K562 (cell line): ENCODE results near the gene BMI1. TPM values are rescaled to one million over a fixed set of nuclear protein-coding genes. Genes with fewer than 3 reads are reported as not detected.

Experiments used
- HDAC8 ChIP-seq: fragments of 450-650 bp; IDR thresholded peaks from 2 replicates; pipeline ENCODE4 v1.6.1; 2016; ENCODE audit warnings: mild to moderate bottlenecking, missing genetic modification characterization, moderate library complexity, missing compliant biosample characterization
- ZNF253 ChIP-seq: fragments of 250-450 bp; sonication (Bioruptor Pico); conservative IDR thresholded peaks from 2 replicates; pipeline ENCODE4 v1.6.1; 2021; ENCODE audit warnings: mild to moderate bottlenecking
- polyA plus RNA-seq, 8 experiments: library from polyadenylated mRNA; depleted of rRNA in 4 of 8; stranded (reverse) in 5 of 8; unstranded in 3 of 8; fragments of >200 nt; fragmentation: Nextera tagmentation in 2 of 8; fragmentation: Illumina TruSeq in 1 of 8; extraction: Ambion mirVana in 2 of 8; extraction: Trizol in 1 of 8; gene quantifications; 2 replicates each; pipeline versions ENCODE4 v1.2.1 to v1.2.3, GENCODE V29; 2011 to 2014; ENCODE audit warnings: inconsistent platforms in 1 of 8, missing spikeins in 1 of 8
- total RNA-seq, 7 experiments: library from RNA; depleted of rRNA in 6 of 7; stranded (reverse); fragments of >200 nt in 6 of 7; fragmentation: Illumina TruSeq in 2 of 7; extraction: Trizol in 2 of 7; gene quantifications; 2 replicates each; pipeline versions ENCODE4 v1.2.1 to v1.2.3, GENCODE V29; 2011 to 2021; ENCODE audit warnings: low replicate concordance in 1 of 7
- TF ChIP-seq, protein P1 (sequence below), 2 experiments: fragments of 450-650 bp; formaldehyde crosslinking in 1 of 2; IDR thresholded peaks; 2 replicates each; pipeline versions ENCODE4 v1.4.0 to v1.6.1; 2014 to 2020; ENCODE audit warnings: mild to moderate bottlenecking in 2 of 2, borderline replicate concordance in 1 of 2, low read depth in 1 of 2
- TF ChIP-seq, protein P2 (sequence below): sonication (generic); formaldehyde crosslinking; IDR thresholded peaks from 2 replicates; pipeline ENCODE4 v1.8.1; 2023; ENCODE audit warnings: mild to moderate bottlenecking, missing genetic modification reagents

Gene BMI1
- total and polyA plus RNA-seq, 9 of the 15 experiments (the other 6 are each of a cell fraction or from before 2014, with no cell fraction given), result 21.4 to 103 (median 70.8) TPM

DNA sequence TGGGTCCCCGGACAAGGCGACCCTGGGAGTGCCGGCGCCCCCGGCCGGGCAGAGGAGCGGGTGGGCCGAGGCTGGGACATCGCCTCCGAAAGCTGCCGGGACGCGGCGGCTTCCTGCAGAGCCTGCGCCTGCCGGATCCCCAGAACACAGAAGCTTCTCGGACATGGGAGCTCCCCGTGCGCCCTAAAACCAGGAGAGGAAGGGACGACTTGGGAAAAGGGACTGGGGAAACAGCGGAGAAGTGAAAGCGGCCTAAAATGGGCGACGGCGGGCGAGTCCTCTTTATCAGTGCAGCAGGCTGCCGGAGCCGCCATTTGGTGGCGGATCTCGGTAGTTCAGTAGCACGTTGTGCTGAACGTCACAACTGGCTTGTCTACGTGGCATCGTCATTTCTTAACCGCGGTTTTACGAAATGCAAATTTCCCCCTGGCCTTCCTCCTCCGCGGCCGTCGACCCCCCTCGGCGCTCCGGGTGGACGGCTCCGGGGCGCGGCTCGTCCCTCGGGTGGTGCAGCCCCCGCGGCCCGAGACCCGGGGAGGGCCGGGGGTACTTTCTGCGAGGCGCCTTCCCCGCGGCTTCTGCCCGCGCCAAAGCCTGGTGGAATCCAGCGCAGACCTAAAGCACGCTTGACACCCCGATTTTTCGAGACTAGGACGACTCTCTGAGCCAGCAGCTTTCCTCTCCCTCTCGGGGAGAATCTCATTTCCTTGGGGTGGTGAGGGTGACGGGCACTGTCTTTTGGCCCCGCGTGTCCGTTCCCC is 14.5 kb downstream of the BMI1 start (continued):
- TF ChIP-seq, protein P1, sequence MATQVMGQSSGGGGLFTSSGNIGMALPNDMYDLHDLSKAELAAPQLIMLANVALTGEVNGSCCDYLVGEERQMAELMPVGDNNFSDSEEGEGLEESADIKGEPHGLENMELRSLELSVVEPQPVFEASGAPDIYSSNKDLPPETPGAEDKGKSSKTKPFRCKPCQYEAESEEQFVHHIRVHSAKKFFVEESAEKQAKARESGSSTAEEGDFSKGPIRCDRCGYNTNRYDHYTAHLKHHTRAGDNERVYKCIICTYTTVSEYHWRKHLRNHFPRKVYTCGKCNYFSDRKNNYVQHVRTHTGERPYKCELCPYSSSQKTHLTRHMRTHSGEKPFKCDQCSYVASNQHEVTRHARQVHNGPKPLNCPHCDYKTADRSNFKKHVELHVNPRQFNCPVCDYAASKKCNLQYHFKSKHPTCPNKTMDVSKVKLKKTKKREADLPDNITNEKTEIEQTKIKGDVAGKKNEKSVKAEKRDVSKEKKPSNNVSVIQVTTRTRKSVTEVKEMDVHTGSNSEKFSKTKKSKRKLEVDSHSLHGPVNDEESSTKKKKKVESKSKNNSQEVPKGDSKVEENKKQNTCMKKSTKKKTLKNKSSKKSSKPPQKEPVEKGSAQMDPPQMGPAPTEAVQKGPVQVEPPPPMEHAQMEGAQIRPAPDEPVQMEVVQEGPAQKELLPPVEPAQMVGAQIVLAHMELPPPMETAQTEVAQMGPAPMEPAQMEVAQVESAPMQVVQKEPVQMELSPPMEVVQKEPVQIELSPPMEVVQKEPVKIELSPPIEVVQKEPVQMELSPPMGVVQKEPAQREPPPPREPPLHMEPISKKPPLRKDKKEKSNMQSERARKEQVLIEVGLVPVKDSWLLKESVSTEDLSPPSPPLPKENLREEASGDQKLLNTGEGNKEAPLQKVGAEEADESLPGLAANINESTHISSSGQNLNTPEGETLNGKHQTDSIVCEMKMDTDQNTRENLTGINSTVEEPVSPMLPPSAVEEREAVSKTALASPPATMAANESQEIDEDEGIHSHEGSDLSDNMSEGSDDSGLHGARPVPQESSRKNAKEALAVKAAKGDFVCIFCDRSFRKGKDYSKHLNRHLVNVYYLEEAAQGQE (IDR thresholded peaks at IDR 0.05; ENCODE audit: borderline replicate concordance), result no peak
- TF ChIP-seq, protein P1 (CRISPR knock-in tag; IDR thresholded peaks at IDR 0.05; ENCODE audit: low read depth), result no peak
- TF ChIP-seq ZNF253 (CRISPR knock-in tag) (no peak), HDAC8 (tag) (no peak)
- TF ChIP-seq, protein P2, sequence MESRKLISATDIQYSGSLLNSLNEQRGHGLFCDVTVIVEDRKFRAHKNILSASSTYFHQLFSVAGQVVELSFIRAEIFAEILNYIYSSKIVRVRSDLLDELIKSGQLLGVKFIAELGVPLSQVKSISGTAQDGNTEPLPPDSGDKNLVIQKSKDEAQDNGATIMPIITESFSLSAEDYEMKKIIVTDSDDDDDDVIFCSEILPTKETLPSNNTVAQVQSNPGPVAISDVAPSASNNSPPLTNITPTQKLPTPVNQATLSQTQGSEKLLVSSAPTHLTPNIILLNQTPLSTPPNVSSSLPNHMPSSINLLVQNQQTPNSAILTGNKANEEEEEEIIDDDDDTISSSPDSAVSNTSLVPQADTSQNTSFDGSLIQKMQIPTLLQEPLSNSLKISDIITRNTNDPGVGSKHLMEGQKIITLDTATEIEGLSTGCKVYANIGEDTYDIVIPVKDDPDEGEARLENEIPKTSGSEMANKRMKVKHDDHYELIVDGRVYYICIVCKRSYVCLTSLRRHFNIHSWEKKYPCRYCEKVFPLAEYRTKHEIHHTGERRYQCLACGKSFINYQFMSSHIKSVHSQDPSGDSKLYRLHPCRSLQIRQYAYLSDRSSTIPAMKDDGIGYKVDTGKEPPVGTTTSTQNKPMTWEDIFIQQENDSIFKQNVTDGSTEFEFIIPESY, result peak; percentile 93
